22Rv1 (cell line): Measurements from ENCODE around the gene PROB1.

Experiments used
- H3K27ac ChIP-seq: fragments of 450-650 bp; 2 replicates; pipeline ENCODE4 v1.5.1; 2017
- ZFX ChIP-seq: fragments of 450-650 bp; IDR thresholded peaks from 2 replicates; pipeline ENCODE4 v1.6.1; 2017; ENCODE audit warnings: antibody characterized with exemption, borderline replicate concordance
- TF ChIP-seq, protein P1 (sequence below): fragments of 450-650 bp; IDR thresholded peaks from 2 replicates; pipeline ENCODE4 v1.5.1; 2017; ENCODE audit warnings: mild to moderate bottlenecking

Gene PROB1

DNA sequence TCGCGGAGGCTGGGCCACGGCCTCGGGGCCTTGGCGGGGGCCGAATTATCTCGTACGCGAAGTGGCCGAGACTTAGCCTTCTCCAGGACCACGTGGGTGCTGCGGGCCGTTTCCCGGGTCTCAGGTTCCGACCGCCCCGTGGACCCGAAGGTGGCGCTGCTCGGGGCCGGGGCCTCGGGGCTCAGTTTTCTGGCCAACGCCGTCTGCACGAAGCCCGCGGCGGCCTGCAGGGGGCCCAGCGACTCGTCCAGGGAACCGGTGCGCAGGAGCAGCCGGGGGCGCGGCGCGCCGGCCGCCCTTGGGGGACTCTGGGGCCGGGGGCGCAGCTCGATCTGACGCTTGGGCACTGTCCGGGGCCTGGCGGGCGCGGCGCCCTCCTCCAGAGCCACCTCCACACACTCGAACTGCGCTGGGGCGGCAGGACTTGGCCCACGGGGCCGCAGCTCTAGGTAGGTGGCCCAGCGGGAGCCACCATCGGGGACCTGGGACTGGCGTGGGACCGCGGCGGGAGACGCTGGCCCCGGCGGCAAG lies 716 bp downstream of the PROB1 start:
- H3K27ac ChIP-seq, result no peak overlapping the region
- no peak for TF ChIP-seq ZFX
- TF ChIP-seq, protein P1, sequence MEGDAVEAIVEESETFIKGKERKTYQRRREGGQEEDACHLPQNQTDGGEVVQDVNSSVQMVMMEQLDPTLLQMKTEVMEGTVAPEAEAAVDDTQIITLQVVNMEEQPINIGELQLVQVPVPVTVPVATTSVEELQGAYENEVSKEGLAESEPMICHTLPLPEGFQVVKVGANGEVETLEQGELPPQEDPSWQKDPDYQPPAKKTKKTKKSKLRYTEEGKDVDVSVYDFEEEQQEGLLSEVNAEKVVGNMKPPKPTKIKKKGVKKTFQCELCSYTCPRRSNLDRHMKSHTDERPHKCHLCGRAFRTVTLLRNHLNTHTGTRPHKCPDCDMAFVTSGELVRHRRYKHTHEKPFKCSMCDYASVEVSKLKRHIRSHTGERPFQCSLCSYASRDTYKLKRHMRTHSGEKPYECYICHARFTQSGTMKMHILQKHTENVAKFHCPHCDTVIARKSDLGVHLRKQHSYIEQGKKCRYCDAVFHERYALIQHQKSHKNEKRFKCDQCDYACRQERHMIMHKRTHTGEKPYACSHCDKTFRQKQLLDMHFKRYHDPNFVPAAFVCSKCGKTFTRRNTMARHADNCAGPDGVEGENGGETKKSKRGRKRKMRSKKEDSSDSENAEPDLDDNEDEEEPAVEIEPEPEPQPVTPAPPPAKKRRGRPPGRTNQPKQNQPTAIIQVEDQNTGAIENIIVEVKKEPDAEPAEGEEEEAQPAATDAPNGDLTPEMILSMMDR, result no peak

DNA sequence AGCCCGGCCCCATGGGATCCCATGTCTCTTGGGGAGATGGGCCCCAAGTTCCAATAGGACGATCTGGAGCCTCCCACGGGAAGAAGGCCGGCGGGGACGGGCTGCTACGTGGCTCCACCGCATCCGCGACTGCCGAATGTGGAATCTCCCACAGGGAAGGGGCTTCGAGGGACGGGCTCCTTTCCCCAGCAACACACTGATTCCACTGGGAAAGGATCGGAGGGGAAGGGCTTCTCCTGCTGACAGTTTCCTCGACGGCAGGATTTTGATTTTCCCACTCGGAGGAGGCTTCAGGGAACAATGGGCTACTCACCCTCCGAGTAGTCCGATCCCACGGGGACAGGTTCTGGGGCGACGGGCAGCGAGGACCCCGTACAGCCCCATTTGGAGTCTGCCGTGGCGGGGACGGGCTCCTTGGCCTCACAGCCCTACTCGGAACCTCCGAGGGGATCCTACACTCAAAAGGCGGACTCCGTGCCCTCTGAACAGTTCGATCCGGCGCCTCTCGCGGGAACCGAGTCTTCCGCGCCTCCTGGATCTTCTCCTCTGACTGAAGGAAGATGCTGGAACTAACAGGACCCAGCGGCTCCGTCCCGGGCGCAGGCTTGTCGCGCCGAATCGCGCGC lies 1.3 kb downstream of the PROB1 start:
- H3K27ac ChIP-seq, result no peak overlapping the region
- TF ChIP-seq, protein P1, result no peak
- no peak for TF ChIP-seq ZFX

DNA sequence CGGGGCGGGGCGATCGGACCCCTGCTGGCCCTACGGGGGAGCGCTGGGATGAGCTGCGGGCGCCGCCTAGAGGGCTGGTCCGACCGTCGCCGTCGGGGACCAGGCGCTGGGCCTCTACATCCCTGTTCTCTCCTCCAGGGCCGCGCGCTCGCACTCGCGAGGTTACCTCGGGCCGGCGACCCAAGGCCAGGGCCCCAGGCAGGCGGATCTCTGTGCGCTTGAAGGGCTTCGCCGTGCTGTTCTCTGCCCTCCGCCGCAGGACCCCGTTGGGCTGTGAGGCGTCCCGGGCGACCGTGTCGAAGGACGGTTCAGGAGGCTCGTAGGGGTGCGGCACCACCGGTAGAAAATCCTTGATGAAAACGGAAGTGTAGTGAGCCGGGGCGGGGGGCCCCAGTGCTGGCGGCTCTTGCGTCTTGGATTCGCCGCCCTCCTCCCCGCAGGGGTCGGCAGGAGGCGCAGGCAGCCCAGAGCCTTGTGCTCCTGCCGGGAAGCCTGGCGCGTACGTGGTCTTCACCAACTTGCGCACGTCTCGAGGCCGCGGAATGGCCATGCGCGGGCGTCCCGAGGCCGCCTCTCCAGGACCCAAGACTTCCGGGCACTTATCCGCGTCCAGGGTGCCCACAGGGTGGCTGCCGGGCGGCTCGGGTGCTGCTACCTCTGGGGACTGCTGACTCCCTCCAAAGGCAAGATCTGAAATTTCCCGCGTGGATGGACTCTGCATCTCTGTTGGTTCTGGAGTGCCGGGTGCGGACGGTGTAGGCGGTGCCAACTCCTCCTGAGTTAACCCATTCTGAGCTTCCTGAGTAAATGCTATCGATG lies 2.0 kb downstream of the PROB1 start:
- no peak for TF ChIP-seq ZFX
- TF ChIP-seq, protein P1, result no peak
- no peak overlapping the region for H3K27ac ChIP-seq

DNA sequence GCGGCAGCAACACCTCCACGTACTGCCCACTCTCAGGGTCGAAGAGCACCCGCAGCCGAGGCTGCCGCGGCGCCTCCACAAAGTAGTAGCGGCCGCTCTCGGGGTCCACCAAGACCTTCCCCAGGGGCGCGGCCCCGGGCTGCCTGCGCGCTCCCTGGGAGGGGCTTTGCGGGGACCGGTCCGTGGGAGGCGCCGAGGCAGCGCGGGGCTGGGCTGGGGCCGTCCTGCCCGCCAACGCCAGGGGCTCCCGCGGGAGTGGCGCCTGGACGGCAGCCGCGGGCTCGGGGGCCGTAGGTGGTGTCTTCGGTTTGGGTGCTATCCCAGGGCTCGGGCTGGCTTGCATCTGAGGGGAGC lies 2.6 kb downstream of the PROB1 start:
- H3K27ac ChIP-seq, result no peak overlapping the region
- no peak for TF ChIP-seq ZFX
- TF ChIP-seq, protein P1, result no peak

DNA sequence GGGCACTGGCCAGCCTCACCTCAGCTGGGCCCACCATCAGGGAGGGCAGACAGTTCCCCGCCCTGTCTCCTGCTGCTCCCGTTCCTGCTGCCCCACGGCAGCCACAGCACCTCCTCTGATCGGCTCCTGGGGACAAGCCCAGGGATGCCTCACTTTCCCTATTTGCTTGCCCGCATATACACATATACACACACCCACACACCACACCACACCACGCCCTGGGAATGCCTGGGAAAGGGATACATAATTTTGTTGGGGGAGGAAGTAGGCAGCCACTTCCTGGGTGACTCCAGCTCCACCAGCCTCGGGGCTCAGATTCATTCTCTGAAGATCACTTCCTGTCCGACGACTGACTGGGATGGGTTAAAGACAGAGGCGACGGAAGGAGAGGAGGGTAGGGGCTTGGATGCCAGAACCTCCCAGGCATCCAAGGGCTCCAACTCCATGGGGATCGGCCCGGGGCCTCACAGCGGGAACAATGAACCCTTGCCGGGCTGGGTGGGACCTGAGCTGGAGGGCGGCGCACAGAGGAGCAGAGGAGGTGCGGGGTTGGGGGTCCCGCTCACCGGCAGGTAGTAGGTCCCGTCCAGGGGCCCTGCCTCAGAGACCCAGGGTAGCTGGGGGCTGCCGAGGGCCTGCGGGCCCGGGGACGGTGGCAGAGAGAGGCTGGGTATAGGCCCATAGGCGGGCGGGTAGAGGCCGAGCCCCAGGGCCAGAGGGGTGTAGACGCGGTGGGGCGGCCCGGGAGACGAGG lies 3.2 kb downstream of the PROB1 start:
- 0 out of 2 replicates have a peak overlapping the region, but pooled peaks have one; percentile 7 for H3K27ac ChIP-seq
- no peak for TF ChIP-seq ZFX

DNA sequence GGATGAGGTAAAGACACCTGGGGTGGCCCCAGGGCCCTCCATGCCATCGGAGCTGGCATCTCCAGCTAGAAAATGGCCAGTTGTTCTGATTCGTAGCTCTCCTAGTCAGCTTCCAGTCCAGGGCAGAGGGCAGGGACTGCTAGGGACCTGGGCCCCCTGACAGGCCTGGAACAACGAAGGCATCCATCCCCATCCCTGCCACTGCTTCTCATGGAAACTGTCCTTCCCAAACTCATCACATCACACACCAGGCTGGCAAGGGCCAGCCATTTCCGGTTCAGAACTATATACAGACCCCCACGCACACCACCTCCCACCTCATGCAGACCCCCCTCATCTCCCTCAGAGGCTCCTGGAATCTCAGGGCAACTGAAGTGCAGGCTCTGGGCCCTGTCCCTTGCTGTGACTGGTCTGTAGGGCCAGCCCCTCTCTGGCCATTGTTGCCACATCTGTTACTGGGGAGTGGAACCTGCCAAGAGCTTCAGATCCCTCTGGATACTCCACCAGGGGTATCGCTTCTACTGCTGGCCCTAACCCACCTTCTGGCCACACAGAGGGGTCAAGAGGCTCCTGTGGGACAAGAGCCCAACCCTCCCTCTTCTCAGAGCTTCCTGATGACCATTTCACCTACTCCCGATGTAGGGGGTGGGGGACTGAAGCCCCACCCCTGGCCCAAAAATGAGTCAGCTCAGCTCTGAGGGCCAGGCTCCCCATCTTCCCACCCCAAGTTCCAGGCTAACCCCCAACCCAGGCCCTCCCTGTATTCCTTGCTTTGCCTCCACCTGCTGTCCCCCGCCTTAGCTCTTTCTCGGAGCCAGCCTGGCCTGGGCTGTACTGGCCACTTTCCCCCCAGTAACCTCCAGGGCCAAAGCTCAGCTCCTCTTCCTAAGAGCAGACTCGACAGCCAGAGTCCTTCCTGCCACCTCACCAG lies 4.0 kb downstream of the PROB1 start:
- TF ChIP-seq ZFX, result no peak
- TF ChIP-seq, protein P1, result no peak
- peak overlapping the region; percentile 96; the same call in 1 of the 2 replicates for H3K27ac ChIP-seq
